Activated naive CD8-positive, alpha-beta T cell treated with anti-CD3 and anti-CD28 coated beads, Interleukin-2, amount 10 ng/mL, durations not matched to agents 7 days and 5 days (primary cell): Measurements from ENCODE around the gene WDR76. TPM values are rescaled to one million over a fixed set of nuclear protein-coding genes. Genes with fewer than 3 reads are reported as not detected.

Experiments used
- ATAC-seq: fragments of 150-1000 bp; cut with Tn5 transposase; one replicate; pipeline ENCODE4 v1.10.0; 2021; ENCODE audit warnings: low read depth, moderate library complexity
- POLR2A ChIA-PET: fragments of 350-600 bp; sonication (Branson Sonifier 250); formaldehyde crosslinking; loops from one replicate; lab custom pipeline; 2021; ENCODE audit warnings: antibody characterized with exemption; lab: Charles Lee
- DNase-seq: peaks from one replicate; pipeline ENCODE4 v3.0.0; 2021
- H3K27ac Mint-ChIP-seq: one replicate; pipeline ENCODE4 v1.8.0; 2022; ENCODE audit warnings: mild to moderate bottlenecking, mixed read lengths
- H3K27me3 Mint-ChIP-seq: one replicate; pipeline ENCODE4 v1.8.0; 2022; ENCODE audit warnings: mild to moderate bottlenecking, moderate library complexity, mixed read lengths
- H3K36me3 Mint-ChIP-seq: one replicate; pipeline ENCODE4 v1.8.0; 2021; ENCODE audit warnings: mild to moderate bottlenecking, mixed read lengths
- H3K4me1 Mint-ChIP-seq: one replicate; pipeline ENCODE4 v1.8.0; 2021; ENCODE audit warnings: mixed read lengths
- H3K4me3 Mint-ChIP-seq: one replicate; pipeline ENCODE4 v1.8.0; 2022; ENCODE audit warnings: mild to moderate bottlenecking, moderate library complexity, mixed read lengths
- H3K9me3 Mint-ChIP-seq: one replicate; pipeline ENCODE4 v1.8.0; 2021; ENCODE audit warnings: mixed read lengths
- total RNA-seq, 2 experiments: library from RNA; stranded (reverse); gene quantifications; one replicate each; pipeline ENCODE4 v1.2.3, GENCODE V29; 2021

Gene WDR76
- 10 to 100 TPM; 68.3 to 71.4 TPM for total RNA-seq

DNA sequence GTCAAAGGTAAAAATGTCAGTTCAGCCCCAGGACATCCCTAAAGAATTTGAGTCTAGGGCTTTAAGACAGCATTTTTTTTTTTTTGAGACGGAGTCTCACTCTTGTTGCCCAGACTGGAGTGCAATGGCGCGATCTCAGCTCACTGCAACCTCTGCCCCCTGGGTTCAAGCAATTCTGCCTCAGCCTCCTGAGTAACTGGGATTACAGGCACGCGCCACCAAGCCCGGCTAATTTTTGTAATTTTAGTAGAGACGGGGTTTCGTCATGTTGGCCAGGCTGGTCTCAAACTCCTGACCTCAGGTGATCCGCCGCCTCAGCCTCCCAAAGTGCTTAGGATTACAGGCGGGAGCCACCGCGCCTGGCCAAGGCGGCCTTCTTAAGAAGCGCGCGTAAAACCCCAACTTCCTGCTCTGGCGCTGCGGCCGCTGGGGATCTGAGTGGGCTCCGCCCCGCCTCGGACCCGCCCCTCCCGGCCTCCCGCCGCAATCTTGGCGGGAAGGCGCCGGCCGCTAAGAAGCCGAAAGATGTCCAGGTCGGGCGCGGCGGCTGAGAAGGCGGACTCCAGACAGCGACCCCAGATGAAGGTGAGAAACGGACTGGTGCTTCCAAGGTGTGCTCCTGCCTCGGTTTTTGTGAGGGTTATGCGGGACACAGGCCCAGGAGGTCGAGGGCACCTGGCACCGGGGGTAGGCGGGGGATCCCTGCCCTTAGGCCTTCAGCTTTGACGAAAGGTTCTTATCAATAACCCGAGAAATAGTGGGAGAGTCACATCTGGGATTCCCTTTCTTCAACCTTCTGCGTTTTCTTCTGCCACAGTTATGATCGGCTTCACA, at the start of gene WDR76:
WDR76 (plus strand) TSS at position 495 of the 834 bp plus-strand sequence; CDS start at position 526, 31 bp downstream.
- ATAC-seq: peak; percentile 65
- Mint-ChIP-seq H3K4me1 (peaks cover 27% of the 10 kb centered on the region), H3K27ac (peak within 1 kb of the TSS; percentile 99), H3K9me3 (no peaks in the 10 kb centered on the region), H3K4me3 (peak within 1 kb of the TSS; percentile 92), H3K36me3 (peaks cover 27% of the 10 kb centered on the region), H3K27me3 (no peaks in the 10 kb centered on the region)
- peak; percentile 86 for DNase-seq
- POLR2A ChIA-PET: interaction anchor here (0.7 to 3.1 kb wide), 5 partner anchors 11 to 50 kb away, joined by 3 to 15 read pairs (median 11); partner anchors contain the start of genes ELL3, HYPK and SERINC4

- ATAC-seq: peak; percentile 87
- H3K9me3 Mint-ChIP-seq: no peaks in the 10 kb centered on the region
- DNase-seq: peak; percentile 88
- H3K4me1 Mint-ChIP-seq: peaks cover 13% of the 10 kb centered on the region
- peak overlapping the region; percentile 91 for H3K4me3 Mint-ChIP-seq
- POLR2A ChIA-PET: interaction anchor here (0.6 to 5.8 kb wide), 10 partner anchors 8 to 267 kb away, joined by 3 to 80 read pairs (median 8); partner anchors contain the start of genes HYPK, MFAP1, PDIA3 and SERF2
- H3K27ac Mint-ChIP-seq: peak overlapping the region; percentile 93
- peaks cover 5% of the 10 kb centered on the region for H3K36me3 Mint-ChIP-seq
- no peaks in the 10 kb centered on the region for H3K27me3 Mint-ChIP-seq
Observed at GRCh38 chr15:43777267-43777914, 49.4 kb upstream of the WDR76 start.

- peaks cover 2% of the 10 kb centered on the region for H3K36me3 Mint-ChIP-seq
- POLR2A ChIA-PET: interaction anchor here (0.6 to 5.8 kb wide), 2 partner anchors 12 to 1200 kb away, joined by 3 to 80 read pairs; partner anchors contain the start of gene SERF2
- peaks cover 13% of the 10 kb centered on the region for H3K4me1 Mint-ChIP-seq
- DNase-seq (no peak), ATAC-seq (no peak)
- no peaks in the 10 kb centered on the region for H3K9me3 Mint-ChIP-seq
- H3K27me3 Mint-ChIP-seq: no peaks in the 10 kb centered on the region
- peak overlapping the region; percentile 24 for H3K4me3 Mint-ChIP-seq
- H3K27ac Mint-ChIP-seq: peak overlapping the region; percentile 37
Observed at GRCh38 chr15:43779016-43779415, 47.8 kb upstream of the WDR76 start.

DNA sequence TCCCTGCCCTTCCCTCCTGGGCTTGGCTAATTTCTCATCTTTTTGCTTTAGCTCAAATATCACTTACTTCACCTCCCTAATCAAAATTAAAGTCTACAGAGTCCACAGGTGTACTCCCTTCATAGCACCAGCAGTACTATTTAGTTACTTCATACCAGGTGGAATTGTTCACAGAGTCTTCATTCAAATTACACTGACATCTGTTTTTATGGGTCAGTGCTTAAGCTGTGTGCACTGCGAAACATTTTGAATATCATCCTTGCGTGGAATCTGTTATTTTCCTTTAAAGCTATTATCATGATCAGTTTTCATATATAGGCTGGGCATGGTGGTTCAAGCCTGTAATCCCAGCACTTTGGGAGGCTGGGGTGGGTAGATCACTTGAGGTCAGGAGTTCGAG, 37.4 kb upstream of the WDR76 start:
- Mint-ChIP-seq H3K36me3 (peaks cover 7% of the 10 kb centered on the region), H3K27ac (no peak overlapping the region), H3K9me3 (no peaks in the 10 kb centered on the region), H3K27me3 (no peaks in the 10 kb centered on the region), H3K4me3 (no peak overlapping the region), H3K4me1 (peaks cover 19% of the 10 kb centered on the region)
- POLR2A ChIA-PET: interaction anchor here (0.6 to 6.9 kb wide), 2 partner anchors 12 to 1225 kb away, joined by 5 to 80 read pairs; partner anchors contain the start of gene ELL3
- no peak for DNase-seq
- no peak for ATAC-seq

- Mint-ChIP-seq H3K27me3 (no peaks in the 10 kb centered on the region), H3K9me3 (no peaks in the 10 kb centered on the region), H3K4me3 (peak within 1 kb of the TSS; percentile 90), H3K27ac (peak within 1 kb of the TSS; percentile 94), H3K36me3 (peaks cover 23% of the 10 kb centered on the region), H3K4me1 (peaks cover 37% of the 10 kb centered on the region)
- POLR2A ChIA-PET: interaction anchor here (0.7 to 6.9 kb wide), 9 partner anchors 9 to 44 kb away, joined by 3 to 80 read pairs (median 5); partner anchors contain the start of genes ELL3, HYPK, MFAP1 and SERINC4
- DNase-seq (peak; percentile 98), ATAC-seq (peak; percentile 96)
Observed at GRCh38 chr15:43791993-43792760, 34.6 kb upstream of the WDR76 start, which contains the start of gene SERF2. SERF2 (plus strand) TSS chr15:43792320; CDS start chr15:43792377, 57 bp downstream.

GRCh38 chr15:43792761-43793476, 33.9 kb upstream of the WDR76 start:
- peaks cover 37% of the 10 kb centered on the region for H3K4me1 Mint-ChIP-seq
- H3K27ac Mint-ChIP-seq: peak overlapping the region; percentile 94
- no peaks in the 10 kb centered on the region for H3K9me3 Mint-ChIP-seq
- peak overlapping the region; percentile 90 for H3K4me3 Mint-ChIP-seq
- DNase-seq (peak; percentile 45), ATAC-seq (peak; percentile 5)
- no peaks in the 10 kb centered on the region for H3K27me3 Mint-ChIP-seq
- POLR2A ChIA-PET: interaction anchor here (0.7 to 6.9 kb wide), 10 partner anchors 8 to 282 kb away, joined by 3 to 80 read pairs (median 4); partner anchors contain the start of genes ELL3, HYPK, MFAP1 and SERINC4
- H3K36me3 Mint-ChIP-seq: peaks cover 23% of the 10 kb centered on the region

- Mint-ChIP-seq H3K9me3 (no peaks in the 10 kb centered on the region), H3K27me3 (no peaks in the 10 kb centered on the region), H3K4me3 (peak overlapping the region; percentile 90), H3K36me3 (peaks cover 27% of the 10 kb centered on the region), H3K27ac (peak overlapping the region; percentile 94), H3K4me1 (peaks cover 42% of the 10 kb centered on the region)
- POLR2A ChIA-PET: interaction anchor here (0.7 to 6.9 kb wide), 9 partner anchors 7 to 283 kb away, joined by 3 to 80 read pairs (median 5); partner anchors contain the start of genes ELL3, HYPK, MFAP1 and SERINC4
- no peak for DNase-seq
- no peak for ATAC-seq
Observed at GRCh38 chr15:43793647-43794046, 33.2 kb upstream of the WDR76 start.

- peak overlapping the region; percentile 49 for H3K27ac Mint-ChIP-seq
- no peaks in the 10 kb centered on the region for H3K27me3 Mint-ChIP-seq
- H3K36me3 Mint-ChIP-seq: peaks cover 33% of the 10 kb centered on the region
- no peaks in the 10 kb centered on the region for H3K9me3 Mint-ChIP-seq
- H3K4me1 Mint-ChIP-seq: peaks cover 46% of the 10 kb centered on the region
- H3K4me3 Mint-ChIP-seq: peak overlapping the region; percentile 90
- POLR2A ChIA-PET: interaction anchor here (0.5 to 4.0 kb wide), 3 partner anchors 30 to 1069 kb away, joined by 3 to 22 read pairs (median 17); partner anchors contain the start of gene MFAP1
- DNase-seq (no peak), ATAC-seq (no peak)
Observed at GRCh38 chr15:43794269-43795037, 32.3 kb upstream of the WDR76 start.

DNA sequence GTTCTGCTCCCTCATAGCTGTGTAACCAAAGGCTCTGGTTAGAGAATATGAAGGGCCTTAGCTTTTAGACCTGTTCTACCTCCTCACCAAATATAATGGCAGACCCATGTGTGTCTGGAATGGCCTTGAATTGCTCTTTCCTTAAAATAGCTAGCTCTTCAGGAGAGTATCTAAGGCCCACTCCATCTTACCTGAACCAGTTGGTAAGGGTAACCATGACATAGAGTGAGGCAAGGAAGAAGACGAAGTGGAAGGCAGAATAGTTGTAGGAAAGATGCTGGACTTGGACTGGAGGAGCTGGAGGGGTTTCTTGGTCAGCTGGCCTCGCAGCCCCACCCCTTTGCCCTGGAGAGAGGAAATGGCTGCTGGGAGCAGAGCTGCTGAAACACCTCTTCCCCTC, 31.6 kb upstream of the WDR76 start:
- Mint-ChIP-seq H3K36me3 (peaks cover 38% of the 10 kb centered on the region), H3K4me1 (peaks cover 53% of the 10 kb centered on the region), H3K27ac (peak overlapping the region; percentile 12), H3K9me3 (no peaks in the 10 kb centered on the region), H3K27me3 (no peaks in the 10 kb centered on the region), H3K4me3 (peak overlapping the region; percentile 13)
- DNase-seq: no peak
- ATAC-seq: no peak
- POLR2A ChIA-PET: interaction anchor here (0.5 to 4.0 kb wide), 2 partner anchors 29 to 1070 kb away, joined by 3 to 17 read pairs; partner anchors contain the start of gene MFAP1

- no peaks in the 10 kb centered on the region for H3K27me3 Mint-ChIP-seq
- no peaks in the 10 kb centered on the region for H3K9me3 Mint-ChIP-seq
- no peak for ATAC-seq
- POLR2A ChIA-PET: interaction anchor here (4.0 kb wide), 1 partner anchor 28 kb away, joined by 17 read pairs; the partner anchor contains the start of gene MFAP1
- DNase-seq: no peak
- H3K27ac Mint-ChIP-seq: peak overlapping the region; percentile 4
- H3K4me3 Mint-ChIP-seq: no peak overlapping the region
- peaks cover 42% of the 10 kb centered on the region for H3K36me3 Mint-ChIP-seq
- H3K4me1 Mint-ChIP-seq: peaks cover 56% of the 10 kb centered on the region
Observed at GRCh38 chr15:43795997-43796396, 30.8 kb upstream of the WDR76 start.

- Mint-ChIP-seq H3K27ac (peak overlapping the region; percentile 4), H3K4me3 (no peak overlapping the region), H3K4me1 (peaks cover 59% of the 10 kb centered on the region), H3K36me3 (peaks cover 47% of the 10 kb centered on the region), H3K27me3 (no peaks in the 10 kb centered on the region), H3K9me3 (no peaks in the 10 kb centered on the region)
- ATAC-seq (no peak), DNase-seq (no peak)
- POLR2A ChIA-PET: interaction anchor here (0.5 to 4.0 kb wide), 2 partner anchors 28 to 72 kb away, joined by 3 to 17 read pairs; partner anchors contain the start of gene MFAP1
Observed at GRCh38 chr15:43796566-43796965, 30.2 kb upstream of the WDR76 start.
